H54 (cell line): Measurements from ENCODE around the gene MDK.
A peak's percentile ranks its signal among the peaks of the same experiment; 100 is the strongest.

Experiments
- DNase-seq: peaks from one replicate; pipeline ENCODE4 v3.0.0; 2011; ENCODE audit warnings: low spot score, mixed read lengths; ENCODE audit not compliant: insufficient read length
- FAIRE-seq: peaks from 3 replicates; lab custom pipeline; 2011; peaks lifted over from hg19 to GRCh38; lab: Jason Lieb, UNC
- POLR2A ChIP-seq: IDR thresholded peaks from 2 replicates; pipeline ENCODE4 v1.6.1; 2011; ENCODE audit warnings: low read depth, mild to moderate bottlenecking, low read length

Gene MDK, protein sequence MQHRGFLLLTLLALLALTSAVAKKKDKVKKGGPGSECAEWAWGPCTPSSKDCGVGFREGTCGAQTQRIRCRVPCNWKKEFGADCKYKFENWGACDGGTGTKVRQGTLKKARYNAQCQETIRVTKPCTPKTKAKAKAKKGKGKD

DNA sequence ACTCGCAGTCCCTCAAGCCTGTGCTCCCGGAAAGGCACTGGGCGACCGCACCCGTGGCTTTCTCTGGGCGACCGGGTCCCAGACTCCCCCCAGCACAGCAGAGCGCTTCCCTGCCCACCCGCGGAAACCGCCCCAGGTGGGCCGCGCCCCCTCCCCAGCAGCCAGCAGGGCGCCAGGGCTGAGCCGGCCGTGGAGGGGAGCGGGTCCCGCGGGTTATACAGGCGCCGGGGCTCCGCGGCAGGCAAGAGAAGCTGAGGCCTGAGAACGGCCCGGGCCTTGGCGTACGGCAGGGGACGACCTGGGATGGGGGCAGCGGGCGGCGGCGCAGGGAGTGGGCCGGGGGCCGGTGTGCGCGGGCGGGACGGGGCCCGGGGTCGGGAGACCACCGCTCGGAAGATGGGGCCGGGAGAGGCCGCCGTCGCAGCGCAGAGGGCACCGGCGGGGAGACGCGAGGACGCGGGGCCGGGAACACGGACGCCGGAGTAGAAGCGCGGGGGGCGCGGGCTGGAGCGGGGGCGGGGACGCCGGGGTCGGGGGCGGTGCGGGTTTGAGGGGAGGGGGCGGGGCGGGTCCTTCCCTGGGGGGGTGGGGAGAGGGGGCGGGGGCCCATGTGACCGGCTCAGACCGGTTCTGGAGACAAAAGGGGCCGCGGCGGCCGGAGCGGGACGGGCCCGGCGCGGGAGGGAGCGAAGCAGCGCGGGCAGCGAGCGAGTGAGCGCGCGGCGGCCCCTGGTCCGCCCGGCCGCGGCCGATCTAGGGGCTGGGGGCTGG is at the start of gene MDK:
MDK (plus strand) TSS at position 622 of the 771 bp plus-strand sequence. CDS start 389 bp downstream, outside the sequence.
- TF ChIP-seq POLR2A = no peak; the same call in 1 of the 2 replicates
- DNase-seq (no peak), FAIRE-seq (no peak)

- FAIRE-seq (no peak), DNase-seq (no peak)
- no peak for TF ChIP-seq POLR2A
Measured at GRCh38 chr11:46332093-46332567, 49.3 kb upstream of the MDK start.

GRCh38 chr11:46332568-46333393 is 48.7 kb upstream of the MDK start:
- no peak for FAIRE-seq
- TF ChIP-seq POLR2A = no peak
- DNase-seq = no peak

DNA sequence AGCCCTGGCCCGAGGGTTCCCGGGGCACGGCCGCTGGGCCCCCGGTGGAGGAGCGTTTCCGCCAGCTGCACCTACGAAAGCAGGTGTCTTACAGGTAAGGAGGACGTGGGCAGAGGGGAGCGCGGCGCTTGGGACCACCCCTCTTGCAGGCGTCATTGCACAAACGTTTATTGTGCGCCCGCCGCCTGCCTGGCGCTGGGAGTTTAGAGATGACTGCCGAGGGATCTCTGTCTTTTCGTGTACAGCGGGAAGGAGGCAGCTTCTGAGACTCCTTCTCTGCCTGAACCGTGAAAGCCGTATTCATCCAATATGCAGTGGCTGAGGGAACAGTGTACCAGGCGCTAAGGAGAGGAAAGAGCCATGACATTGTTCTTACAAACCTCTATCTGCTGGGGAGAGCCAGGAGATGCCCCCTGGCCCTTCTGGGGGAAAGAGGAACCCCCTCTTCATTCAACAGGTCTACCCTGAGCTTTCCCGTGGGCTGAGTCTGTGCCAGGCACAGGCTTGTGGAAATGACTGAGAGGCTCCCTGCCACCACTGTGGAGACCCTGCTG is 48.0 kb upstream of the MDK start:
- no peak for TF ChIP-seq POLR2A
- FAIRE-seq (no peak), DNase-seq (no peak)

GRCh38 chr11:46334211-46334610 is 47.3 kb upstream of the MDK start:
- FAIRE-seq = no peak
- TF ChIP-seq POLR2A = no peak
- no peak for DNase-seq

- FAIRE-seq (no peak), DNase-seq (no peak)
- TF ChIP-seq POLR2A = no peak
Measured at GRCh38 chr11:46335271-46335670, 46.2 kb upstream of the MDK start.

- no peak for TF ChIP-seq POLR2A
- FAIRE-seq = no peak
- DNase-seq = peak; percentile 75
Measured at GRCh38 chr11:46335890-46336562, 45.4 kb upstream of the MDK start.

DNA sequence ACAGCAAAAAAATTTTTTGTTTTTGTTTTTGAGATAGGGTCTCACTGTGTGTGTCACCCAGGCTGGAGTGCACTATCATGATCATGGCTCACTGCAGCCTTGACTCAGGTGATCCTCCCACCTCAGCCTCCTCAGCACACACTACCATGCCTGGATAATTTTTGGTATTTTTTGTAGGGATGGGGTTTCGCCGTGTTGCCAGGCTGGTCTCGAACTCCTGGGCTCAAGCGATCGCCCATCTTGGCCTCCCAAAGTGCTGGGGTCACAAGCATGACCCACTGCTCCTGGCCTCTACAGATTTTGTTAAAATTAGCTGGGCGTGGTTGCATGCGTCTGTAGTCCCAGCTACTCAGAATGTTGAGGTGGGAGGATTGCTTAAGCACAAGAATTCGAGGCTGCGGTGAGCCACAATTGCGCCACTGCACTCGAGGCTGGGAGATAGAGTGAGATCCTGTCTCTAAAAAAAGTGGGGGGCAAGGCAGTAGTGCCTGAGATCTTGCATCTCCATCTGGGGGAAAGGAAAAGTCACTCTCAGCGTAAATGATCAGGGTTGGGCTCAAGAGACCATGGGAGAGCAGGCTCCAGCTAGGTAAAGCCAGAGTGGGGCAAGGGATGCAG is 44.8 kb upstream of the MDK start:
- FAIRE-seq (no peak), DNase-seq (no peak)
- TF ChIP-seq POLR2A = no peak

- FAIRE-seq = no peak
- no peak for TF ChIP-seq POLR2A
- no peak for DNase-seq
Measured at GRCh38 chr11:46337626-46338345, 43.7 kb upstream of the MDK start.

- no peak for TF ChIP-seq POLR2A
- FAIRE-seq (no peak), DNase-seq (no peak)
Measured at GRCh38 chr11:46338636-46338987, 42.9 kb upstream of the MDK start.

GRCh38 chr11:46338988-46339666 is 42.3 kb upstream of the MDK start:
- no peak for TF ChIP-seq POLR2A
- FAIRE-seq = no peak
- peak; percentile 73 for DNase-seq

DNA sequence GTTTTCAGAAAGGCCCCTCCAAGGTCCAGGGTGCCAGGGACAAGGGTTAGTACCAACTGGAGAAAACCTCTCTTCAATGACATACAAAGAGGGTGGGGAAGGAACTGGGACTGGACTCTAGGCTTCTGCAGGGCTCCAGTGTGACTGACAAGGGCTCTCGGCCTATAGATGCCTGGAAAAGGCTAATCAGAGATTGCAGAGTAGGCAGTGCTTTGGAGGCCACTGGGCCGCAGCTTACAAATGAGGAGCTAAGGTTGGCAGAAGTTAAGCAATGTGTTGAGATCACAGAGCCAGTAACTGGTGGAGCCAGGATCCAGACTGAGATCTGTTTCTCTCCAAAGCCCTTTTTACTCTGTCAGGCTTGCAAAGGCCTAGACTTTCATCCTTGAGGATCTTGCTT is 41.7 kb upstream of the MDK start:
- TF ChIP-seq POLR2A = no peak
- DNase-seq = no peak
- FAIRE-seq = no peak
